ENCODE data around the gene ZBTB7C. TPM values are rescaled to one million over a fixed set of nuclear protein-coding genes. Genes with fewer than 3 reads are reported as not detected.
A peak's percentile ranks its signal among the peaks of the same experiment; 100 is the strongest.

The ZBTB7C gene
- total RNA-seq, 2 donors from 2014 or later = 25.1 to 36.4 TPM

GRCh38 chr18:48452861-48453323 lies 43.7 kb upstream of the ZBTB7C start:
- Histone ChIP-seq H3K27me3 (no peaks in the 10 kb centered on the region), H3K36me3 (no peaks in the 10 kb centered on the region), H3K27ac (no peak overlapping the region), H3K4me1 (no peaks in the 10 kb centered on the region), H3K9me3 (no peaks in the 10 kb centered on the region), H3K9ac (ENCODE audit: low read depth in 2 of 2, low read length in 2 of 2) (no peak overlapping the region), H3K4me3 (no peak overlapping the region)
- TF ChIP-seq, protein P1, sequence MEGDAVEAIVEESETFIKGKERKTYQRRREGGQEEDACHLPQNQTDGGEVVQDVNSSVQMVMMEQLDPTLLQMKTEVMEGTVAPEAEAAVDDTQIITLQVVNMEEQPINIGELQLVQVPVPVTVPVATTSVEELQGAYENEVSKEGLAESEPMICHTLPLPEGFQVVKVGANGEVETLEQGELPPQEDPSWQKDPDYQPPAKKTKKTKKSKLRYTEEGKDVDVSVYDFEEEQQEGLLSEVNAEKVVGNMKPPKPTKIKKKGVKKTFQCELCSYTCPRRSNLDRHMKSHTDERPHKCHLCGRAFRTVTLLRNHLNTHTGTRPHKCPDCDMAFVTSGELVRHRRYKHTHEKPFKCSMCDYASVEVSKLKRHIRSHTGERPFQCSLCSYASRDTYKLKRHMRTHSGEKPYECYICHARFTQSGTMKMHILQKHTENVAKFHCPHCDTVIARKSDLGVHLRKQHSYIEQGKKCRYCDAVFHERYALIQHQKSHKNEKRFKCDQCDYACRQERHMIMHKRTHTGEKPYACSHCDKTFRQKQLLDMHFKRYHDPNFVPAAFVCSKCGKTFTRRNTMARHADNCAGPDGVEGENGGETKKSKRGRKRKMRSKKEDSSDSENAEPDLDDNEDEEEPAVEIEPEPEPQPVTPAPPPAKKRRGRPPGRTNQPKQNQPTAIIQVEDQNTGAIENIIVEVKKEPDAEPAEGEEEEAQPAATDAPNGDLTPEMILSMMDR (IDR thresholded peaks at IDR 0.05) = no peak
- intact Hi-C loops (cut with DNase I) = no loop called here
- DNase-seq = no peak

DNA sequence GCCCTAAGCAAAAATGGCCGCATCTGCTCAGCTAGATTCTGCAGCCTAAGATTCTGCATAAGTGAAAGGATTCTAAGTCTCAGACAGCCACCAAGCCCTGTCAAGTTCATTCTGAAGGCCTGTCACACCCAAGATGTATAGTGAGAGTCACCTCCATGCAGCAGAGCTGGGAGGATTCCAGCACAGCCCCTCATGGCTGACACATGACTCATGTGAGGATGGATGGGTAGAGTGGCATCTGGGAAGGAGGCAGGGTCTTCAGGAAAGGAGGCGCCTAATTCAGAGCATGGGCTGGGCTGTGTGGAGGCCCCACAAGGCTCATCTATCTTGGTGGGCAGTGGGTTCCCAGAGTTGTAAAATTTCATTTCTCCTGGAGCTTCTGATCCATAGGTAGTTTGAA lies 41.5 kb upstream of the ZBTB7C start:
- H3K27me3 ChIP-seq = no peaks in the 10 kb centered on the region
- no peaks in the 10 kb centered on the region for H3K36me3 ChIP-seq
- TF ChIP-seq, protein P1 (IDR thresholded peaks at IDR 0.05) = no peak
- no peaks in the 10 kb centered on the region for H3K9me3 ChIP-seq
- H3K27ac ChIP-seq = no peak overlapping the region
- H3K4me3 ChIP-seq = no peak overlapping the region
- DNase-seq = no peak
- H3K4me1 ChIP-seq = no peaks in the 10 kb centered on the region
- no peak overlapping the region for H3K9ac ChIP-seq (ENCODE audit: low read depth in 2 of 2, low read length in 2 of 2)
- intact Hi-C loops (cut with DNase I) = no loop called here

GRCh38 chr18:48446582-48447225 lies 37.5 kb upstream of the ZBTB7C start:
- peak; percentile 88 for DNase-seq
- intact Hi-C loops (cut with DNase I) = loop anchor here (2.0 to 10.0 kb wide), 3 partner anchors 219 to 672 kb away; no protein-coding TSS in a partner anchor
- Histone ChIP-seq H3K27me3 (no peaks in the 10 kb centered on the region), H3K9ac (ENCODE audit: low read depth in 2 of 2, low read length in 2 of 2) (no peak overlapping the region), H3K4me3 (no peak overlapping the region), H3K36me3 (no peaks in the 10 kb centered on the region), H3K27ac (no peak overlapping the region), H3K4me1 (no peaks in the 10 kb centered on the region), H3K9me3 (no peaks in the 10 kb centered on the region)
- TF ChIP-seq, protein P1 (IDR thresholded peaks at IDR 0.05) = peak; percentile 73

DNA sequence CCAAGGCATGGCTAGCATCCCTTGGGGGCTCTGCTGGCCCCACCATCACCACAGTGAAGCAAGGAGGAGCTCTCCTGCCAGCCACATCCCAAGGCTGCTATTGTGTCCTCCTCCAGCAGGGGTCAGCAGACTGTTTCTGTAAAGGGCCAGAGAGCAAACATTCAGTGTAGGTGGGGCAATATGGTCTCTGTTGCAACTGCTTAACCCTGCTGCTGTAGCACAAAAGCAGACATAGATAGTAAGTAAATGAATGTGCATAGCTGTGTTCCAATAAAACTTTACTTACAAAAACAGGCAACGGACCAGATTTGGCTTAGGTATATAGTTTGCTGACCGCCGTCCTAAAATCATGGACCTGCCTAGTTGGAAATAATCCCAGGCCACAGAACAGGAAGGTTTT lies 36.4 kb upstream of the ZBTB7C start:
- intact Hi-C loops (cut with DNase I) = loop anchor here (5.0 to 10.0 kb wide), 2 partner anchors 218 to 671 kb away; no protein-coding TSS in a partner anchor
- peak; percentile 87 for DNase-seq
- Histone ChIP-seq H3K27me3 (no peaks in the 10 kb centered on the region), H3K36me3 (no peaks in the 10 kb centered on the region), H3K9ac (ENCODE audit: low read depth in 2 of 2, low read length in 2 of 2) (no peak overlapping the region), H3K4me1 (no peaks in the 10 kb centered on the region), H3K4me3 (no peak overlapping the region), H3K9me3 (no peaks in the 10 kb centered on the region), H3K27ac (no peak overlapping the region)
- TF ChIP-seq, protein P1 (IDR thresholded peaks at IDR 0.05) = peak; percentile 90

- H3K4me1 ChIP-seq = no peaks in the 10 kb centered on the region
- DNase-seq = no peak
- H3K27me3 ChIP-seq = no peaks in the 10 kb centered on the region
- H3K9me3 ChIP-seq = no peaks in the 10 kb centered on the region
- H3K4me3 ChIP-seq = no peak overlapping the region
- H3K36me3 ChIP-seq = no peaks in the 10 kb centered on the region
- intact Hi-C loops (cut with DNase I) = loop anchor here (10.0 kb wide), 1 partner anchor 668 kb away; no protein-coding TSS in a partner anchor
- no peak overlapping the region for H3K9ac ChIP-seq (ENCODE audit: low read depth in 2 of 2, low read length in 2 of 2)
- TF ChIP-seq, protein P1 (IDR thresholded peaks at IDR 0.05) = no peak
- H3K27ac ChIP-seq = no peak overlapping the region
Observed at GRCh38 chr18:48442761-48443160, 33.6 kb upstream of the ZBTB7C start.

All from colonic mucosa (tissue), 4 donors.